Measurements from ENCODE around the gene RALGPS2.

RALGPS2 gene

DNA sequence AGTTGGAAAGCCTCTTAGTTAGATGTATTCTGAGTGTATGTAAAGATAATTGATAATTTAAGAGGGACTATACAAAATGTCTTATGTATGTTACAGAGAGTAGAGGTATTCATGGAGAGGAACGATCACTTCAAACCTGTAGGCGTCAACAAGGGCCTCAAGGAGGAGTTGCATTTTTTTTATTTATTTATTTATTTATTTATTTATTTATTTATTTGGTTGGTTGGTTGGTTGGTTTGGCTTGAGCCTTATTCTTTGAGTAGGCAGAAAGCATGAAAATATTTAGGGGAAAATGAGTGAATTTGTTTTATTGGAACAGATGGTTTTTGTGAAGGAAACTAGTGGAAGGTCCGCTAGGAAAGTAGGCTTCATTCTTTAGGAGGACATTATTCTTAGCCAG, 137.4 kb downstream of the RALGPS2 start (continued):
- TF ChIP-seq ZNF248 (tag by site-specific recombination; IDR thresholded peaks at IDR 0.05): no peak
- TF ChIP-seq ZNF391 (tag by site-specific recombination; IDR thresholded peaks at IDR 0.05; ENCODE audit: borderline replicate concordance, low read depth): no peak
- TF ChIP-seq YY2 (tag by site-specific recombination; IDR thresholded peaks at IDR 0.05): no peak
- TF ChIP-seq, protein P1, sequence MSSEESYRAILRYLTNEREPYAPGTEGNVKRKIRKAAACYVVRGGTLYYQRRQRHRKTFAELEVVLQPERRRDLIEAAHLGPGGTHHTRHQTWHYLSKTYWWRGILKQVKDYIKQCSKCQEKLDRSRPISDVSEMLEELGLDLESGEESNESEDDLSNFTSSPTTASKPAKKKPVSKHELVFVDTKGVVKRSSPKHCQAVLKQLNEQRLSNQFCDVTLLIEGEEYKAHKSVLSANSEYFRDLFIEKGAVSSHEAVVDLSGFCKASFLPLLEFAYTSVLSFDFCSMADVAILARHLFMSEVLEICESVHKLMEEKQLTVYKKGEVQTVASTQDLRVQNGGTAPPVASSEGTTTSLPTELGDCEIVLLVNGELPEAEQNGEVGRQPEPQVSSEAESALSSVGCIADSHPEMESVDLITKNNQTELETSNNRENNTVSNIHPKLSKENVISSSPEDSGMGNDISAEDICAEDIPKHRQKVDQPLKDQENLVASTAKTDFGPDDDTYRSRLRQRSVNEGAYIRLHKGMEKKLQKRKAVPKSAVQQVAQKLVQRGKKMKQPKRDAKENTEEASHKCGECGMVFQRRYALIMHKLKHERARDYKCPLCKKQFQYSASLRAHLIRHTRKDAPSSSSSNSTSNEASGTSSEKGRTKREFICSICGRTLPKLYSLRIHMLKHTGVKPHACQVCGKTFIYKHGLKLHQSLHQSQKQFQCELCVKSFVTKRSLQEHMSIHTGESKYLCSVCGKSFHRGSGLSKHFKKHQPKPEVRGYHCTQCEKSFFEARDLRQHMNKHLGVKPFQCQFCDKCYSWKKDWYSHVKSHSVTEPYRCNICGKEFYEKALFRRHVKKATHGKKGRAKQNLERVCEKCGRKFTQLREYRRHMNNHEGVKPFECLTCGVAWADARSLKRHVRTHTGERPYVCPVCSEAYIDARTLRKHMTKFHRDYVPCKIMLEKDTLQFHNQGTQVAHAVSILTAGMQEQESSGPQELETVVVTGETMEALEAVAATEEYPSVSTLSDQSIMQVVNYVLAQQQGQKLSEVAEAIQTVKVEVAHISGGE (tag by site-specific recombination; conservative IDR thresholded peaks at IDR 0.05; ENCODE audit: low read depth): peak; percentile 62; the same call in 1 of the 2 replicates
- no peak for TF ChIP-seq ZNF350 (tag by site-specific recombination; IDR thresholded peaks at IDR 0.05)
- TF ChIP-seq SP2 (tag by site-specific recombination; IDR thresholded peaks at IDR 0.05): no peak
- TF ChIP-seq ZNF76 (tag by site-specific recombination; IDR thresholded peaks at IDR 0.05; ENCODE audit: borderline replicate concordance, low read depth): no peak
- no peak for TF ChIP-seq ZNF510 (tag by site-specific recombination; IDR thresholded peaks at IDR 0.05; ENCODE audit: insufficient replicate concordance)
- no peak for TF ChIP-seq ZNF184 (tag by site-specific recombination; IDR thresholded peaks at IDR 0.05)
- TF ChIP-seq ZNF560 (tag by site-specific recombination; IDR thresholded peaks at IDR 0.05; ENCODE audit: borderline replicate concordance): no peak
- peak; percentile 56 for TF ChIP-seq ZNF426 (tag by site-specific recombination; IDR thresholded peaks at IDR 0.05)
- no peak; the same call in 1 of the 2 replicates for TF ChIP-seq GLI2 (tag by site-specific recombination; IDR thresholded peaks at IDR 0.05; ENCODE audit: borderline replicate concordance, low read depth)
- no peak for TF ChIP-seq ZNF366 (tag by site-specific recombination; conservative IDR thresholded peaks at IDR 0.05)
- peak; percentile 13; the same call in 1 of the 2 replicates for TF ChIP-seq ZNF433 (tag by site-specific recombination; IDR thresholded peaks at IDR 0.05; ENCODE audit: low read depth)
- no peak for TF ChIP-seq ZNF155 (tag by site-specific recombination; IDR thresholded peaks at IDR 0.05)
- TF ChIP-seq ZNF10 (tag by site-specific recombination; IDR thresholded peaks at IDR 0.05): no peak
- TF ChIP-seq ZNF121 (tag by site-specific recombination; IDR thresholded peaks at IDR 0.05): no peak
- TF ChIP-seq ZNF133 (tag by site-specific recombination; IDR thresholded peaks at IDR 0.05): no peak
- TF ChIP-seq ZNF274 (IDR thresholded peaks at IDR 0.05; ENCODE audit: low read length): no peak
- no peak for TF ChIP-seq ZNF274 (tag by site-specific recombination; IDR thresholded peaks at IDR 0.05; ENCODE audit: borderline replicate concordance)
- no peak for TF ChIP-seq BCL11A (tag by site-specific recombination; IDR thresholded peaks at IDR 0.05; ENCODE audit: low read depth)
- TF ChIP-seq, protein P2, sequence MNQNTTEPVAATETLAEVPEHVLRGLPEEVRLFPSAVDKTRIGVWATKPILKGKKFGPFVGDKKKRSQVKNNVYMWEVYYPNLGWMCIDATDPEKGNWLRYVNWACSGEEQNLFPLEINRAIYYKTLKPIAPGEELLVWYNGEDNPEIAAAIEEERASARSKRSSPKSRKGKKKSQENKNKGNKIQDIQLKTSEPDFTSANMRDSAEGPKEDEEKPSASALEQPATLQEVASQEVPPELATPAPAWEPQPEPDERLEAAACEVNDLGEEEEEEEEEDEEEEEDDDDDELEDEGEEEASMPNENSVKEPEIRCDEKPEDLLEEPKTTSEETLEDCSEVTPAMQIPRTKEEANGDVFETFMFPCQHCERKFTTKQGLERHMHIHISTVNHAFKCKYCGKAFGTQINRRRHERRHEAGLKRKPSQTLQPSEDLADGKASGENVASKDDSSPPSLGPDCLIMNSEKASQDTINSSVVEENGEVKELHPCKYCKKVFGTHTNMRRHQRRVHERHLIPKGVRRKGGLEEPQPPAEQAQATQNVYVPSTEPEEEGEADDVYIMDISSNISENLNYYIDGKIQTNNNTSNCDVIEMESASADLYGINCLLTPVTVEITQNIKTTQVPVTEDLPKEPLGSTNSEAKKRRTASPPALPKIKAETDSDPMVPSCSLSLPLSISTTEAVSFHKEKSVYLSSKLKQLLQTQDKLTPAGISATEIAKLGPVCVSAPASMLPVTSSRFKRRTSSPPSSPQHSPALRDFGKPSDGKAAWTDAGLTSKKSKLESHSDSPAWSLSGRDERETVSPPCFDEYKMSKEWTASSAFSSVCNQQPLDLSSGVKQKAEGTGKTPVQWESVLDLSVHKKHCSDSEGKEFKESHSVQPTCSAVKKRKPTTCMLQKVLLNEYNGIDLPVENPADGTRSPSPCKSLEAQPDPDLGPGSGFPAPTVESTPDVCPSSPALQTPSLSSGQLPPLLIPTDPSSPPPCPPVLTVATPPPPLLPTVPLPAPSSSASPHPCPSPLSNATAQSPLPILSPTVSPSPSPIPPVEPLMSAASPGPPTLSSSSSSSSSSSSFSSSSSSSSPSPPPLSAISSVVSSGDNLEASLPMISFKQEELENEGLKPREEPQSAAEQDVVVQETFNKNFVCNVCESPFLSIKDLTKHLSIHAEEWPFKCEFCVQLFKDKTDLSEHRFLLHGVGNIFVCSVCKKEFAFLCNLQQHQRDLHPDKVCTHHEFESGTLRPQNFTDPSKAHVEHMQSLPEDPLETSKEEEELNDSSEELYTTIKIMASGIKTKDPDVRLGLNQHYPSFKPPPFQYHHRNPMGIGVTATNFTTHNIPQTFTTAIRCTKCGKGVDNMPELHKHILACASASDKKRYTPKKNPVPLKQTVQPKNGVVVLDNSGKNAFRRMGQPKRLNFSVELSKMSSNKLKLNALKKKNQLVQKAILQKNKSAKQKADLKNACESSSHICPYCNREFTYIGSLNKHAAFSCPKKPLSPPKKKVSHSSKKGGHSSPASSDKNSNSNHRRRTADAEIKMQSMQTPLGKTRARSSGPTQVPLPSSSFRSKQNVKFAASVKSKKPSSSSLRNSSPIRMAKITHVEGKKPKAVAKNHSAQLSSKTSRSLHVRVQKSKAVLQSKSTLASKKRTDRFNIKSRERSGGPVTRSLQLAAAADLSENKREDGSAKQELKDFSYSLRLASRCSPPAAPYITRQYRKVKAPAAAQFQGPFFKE (tag by site-specific recombination; IDR thresholded peaks at IDR 0.05; ENCODE audit: borderline replicate concordance): no peak
- 0 out of 2 replicates have a peak, but pooled peaks have one; percentile 37 for TF ChIP-seq ZNF623 (tag by site-specific recombination; IDR thresholded peaks at IDR 0.05)
- TF ChIP-seq ZNF2 (tag by site-specific recombination; IDR thresholded peaks at IDR 0.05): no peak
- TF ChIP-seq ZNF416 (tag by site-specific recombination; IDR thresholded peaks at IDR 0.05): no peak
- TF ChIP-seq EGR2 (tag by site-specific recombination; IDR thresholded peaks at IDR 0.05; ENCODE audit: low read depth): no peak
- no peak for TF ChIP-seq ZBTB7A (tag by site-specific recombination; IDR thresholded peaks at IDR 0.05; ENCODE audit: low read depth)
- TF ChIP-seq, protein P3, sequence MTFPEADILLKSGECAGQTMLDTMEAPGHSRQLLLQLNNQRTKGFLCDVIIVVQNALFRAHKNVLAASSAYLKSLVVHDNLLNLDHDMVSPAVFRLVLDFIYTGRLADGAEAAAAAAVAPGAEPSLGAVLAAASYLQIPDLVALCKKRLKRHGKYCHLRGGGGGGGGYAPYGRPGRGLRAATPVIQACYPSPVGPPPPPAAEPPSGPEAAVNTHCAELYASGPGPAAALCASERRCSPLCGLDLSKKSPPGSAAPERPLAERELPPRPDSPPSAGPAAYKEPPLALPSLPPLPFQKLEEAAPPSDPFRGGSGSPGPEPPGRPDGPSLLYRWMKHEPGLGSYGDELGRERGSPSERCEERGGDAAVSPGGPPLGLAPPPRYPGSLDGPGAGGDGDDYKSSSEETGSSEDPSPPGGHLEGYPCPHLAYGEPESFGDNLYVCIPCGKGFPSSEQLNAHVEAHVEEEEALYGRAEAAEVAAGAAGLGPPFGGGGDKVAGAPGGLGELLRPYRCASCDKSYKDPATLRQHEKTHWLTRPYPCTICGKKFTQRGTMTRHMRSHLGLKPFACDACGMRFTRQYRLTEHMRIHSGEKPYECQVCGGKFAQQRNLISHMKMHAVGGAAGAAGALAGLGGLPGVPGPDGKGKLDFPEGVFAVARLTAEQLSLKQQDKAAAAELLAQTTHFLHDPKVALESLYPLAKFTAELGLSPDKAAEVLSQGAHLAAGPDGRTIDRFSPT (tag by site-specific recombination; IDR thresholded peaks at IDR 0.05): no peak
- TF ChIP-seq ZNF223 (tag by site-specific recombination; IDR thresholded peaks at IDR 0.05): no peak
- no peak for TF ChIP-seq ZNF791 (tag by site-specific recombination; IDR thresholded peaks at IDR 0.05)
- TF ChIP-seq ZNF677 (tag by site-specific recombination; IDR thresholded peaks at IDR 0.05): no peak

All from HEK293 (cell line).